HG03097 (cell line): ENCODE measurements around the gene TIMM21.
A peak's percentile ranks its signal among the peaks of the same experiment; 100 is the strongest.

ENCODE experiments used
- ATAC-seq: cut with Tn5 transposase; IDR thresholded peaks from one replicate; pipeline ENCODE4 v1.9.1; 2021; ENCODE audit not compliant: unreplicated experiment, low FRiP score

TIMM21 gene

GRCh38 chr18:74186661-74187060, 38.3 kb downstream of the TIMM21 start:
- ATAC-seq = no peak

- no peak for ATAC-seq
Observed at GRCh38 chr18:74190086-74190485, 41.8 kb downstream of the TIMM21 start.

- no peak for ATAC-seq
Observed at GRCh38 chr18:74191577-74191976, 43.3 kb downstream of the TIMM21 start.

- ATAC-seq = no peak
Observed at GRCh38 chr18:74194691-74195090, 46.4 kb downstream of the TIMM21 start.

- peak; percentile 94 for ATAC-seq
Observed at GRCh38 chr18:74196220-74197119, 48.1 kb downstream of the TIMM21 start.

GRCh38 chr18:74197705-74198341, 49.5 kb downstream of the TIMM21 start:
- ATAC-seq = no peak

- no peak for ATAC-seq
Observed at GRCh38 chr18:74198453-74198852, 50.1 kb downstream of the TIMM21 start.

- no peak for ATAC-seq
Observed at GRCh38 chr18:74200780-74201179, 52.5 kb downstream of the TIMM21 start.

GRCh38 chr18:74203811-74204210, 55.5 kb downstream of the TIMM21 start:
- ATAC-seq = no peak

GRCh38 chr18:74204526-74205152, 56.3 kb downstream of the TIMM21 start:
- no peak for ATAC-seq
